Measurements from ENCODE around the gene ACSBG1.
A peak's percentile ranks its signal among the peaks of the same experiment; 100 is the strongest.

Gene ACSBG1

DNA sequence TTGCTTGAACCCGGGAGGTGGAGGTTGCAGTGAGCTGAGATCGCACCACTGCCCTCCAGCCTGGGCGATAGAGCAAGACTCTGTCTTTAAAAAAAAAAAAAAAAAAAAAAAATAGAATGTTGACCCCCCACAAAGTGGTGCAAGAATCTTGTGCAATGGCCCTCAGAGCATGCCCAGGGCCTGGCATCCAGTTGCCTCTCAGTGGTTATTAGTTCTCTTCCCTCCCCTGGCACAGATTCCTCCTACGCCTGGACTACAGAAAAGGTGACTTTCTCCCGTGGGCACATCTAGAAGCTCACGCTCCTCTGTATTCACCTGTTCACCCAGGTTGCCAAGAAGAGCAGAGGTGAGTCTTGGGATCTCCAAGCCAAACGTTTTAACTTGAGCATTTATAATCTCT, 36.7 kb downstream of the ACSBG1 start:
- no peak overlapping the region for H3K27ac Mint-ChIP-seq
- no peak for ATAC-seq (replicated peaks)

DNA sequence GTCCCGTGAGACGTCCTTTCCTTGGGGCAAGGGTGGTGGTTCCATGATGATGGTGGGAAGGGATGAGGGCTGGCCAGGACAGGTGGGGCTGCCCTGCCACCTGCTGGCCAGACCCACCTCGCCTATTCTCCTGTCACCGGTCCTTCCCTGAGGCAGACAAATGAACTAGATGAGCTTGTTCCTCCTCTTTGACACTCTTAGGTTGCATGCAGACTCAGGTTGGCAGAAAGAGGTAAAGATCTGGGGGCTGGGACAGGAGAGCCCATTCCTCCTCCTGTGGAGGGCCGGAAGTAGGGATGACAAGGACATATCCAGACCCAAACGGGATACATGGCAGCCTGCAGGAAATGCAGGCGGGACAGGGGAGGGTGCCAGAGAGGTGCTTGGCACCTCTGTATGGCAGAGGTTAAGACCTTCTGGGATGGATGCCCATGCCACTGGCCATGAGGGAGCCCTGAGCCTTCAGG, 38.6 kb downstream of the ACSBG1 start:
- peak; percentile 80 for ATAC-seq (replicated peaks)
- no peaks in the 10 kb centered on the region for H3K27me3 Mint-ChIP-seq
- peaks cover 3% of the 10 kb centered on the region for H3K36me3 Mint-ChIP-seq (ENCODE audit: insufficient read depth)
- no peak overlapping the region for H3K27ac Mint-ChIP-seq
- H3K4me3 Mint-ChIP-seq = no peak overlapping the region
- peaks cover 0 to 4% of the 10 kb centered on the region in 2 donors for H3K4me1 Mint-ChIP-seq (ENCODE audit: low read depth in 2 of 2)
- DNase-seq = peak; percentile 27 to 40 (median 35)
- H3K9me3 Mint-ChIP-seq = no peaks in the 10 kb centered on the region

More for the DNA sequence above, 36.7 kb downstream of the ACSBG1 start:
- DNase-seq = no peak
- Mint-ChIP-seq H3K4me3 (no peak overlapping the region), H3K9me3 (no peaks in the 10 kb centered on the region), H3K27me3 (no peaks in the 10 kb centered on the region), H3K4me1 (ENCODE audit: low read depth in 2 of 2) (peaks cover 0 to 4% of the 10 kb centered on the region in 2 donors), H3K36me3 (ENCODE audit: insufficient read depth) (peaks cover under 1% of the 10 kb centered on the region)

DNA sequence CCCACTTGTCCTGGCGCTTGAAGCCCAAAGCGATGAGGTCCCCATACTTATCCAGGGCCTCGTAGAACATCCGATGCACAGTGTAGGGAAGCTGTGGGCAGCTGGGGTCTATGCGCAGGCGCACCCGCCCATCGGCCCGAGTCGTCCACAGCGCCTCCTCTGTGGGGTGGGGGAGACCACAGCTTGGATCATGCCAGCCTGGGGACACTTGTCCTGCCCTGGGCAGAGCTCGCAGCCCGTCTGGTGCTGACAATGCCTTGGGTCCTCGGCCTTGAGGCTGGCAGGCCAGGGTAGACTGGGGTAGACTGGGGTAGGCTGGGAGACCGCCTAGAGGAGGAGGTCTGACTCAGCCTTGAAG, 39.8 kb downstream of the ACSBG1 start:
- H3K36me3 Mint-ChIP-seq (ENCODE audit: insufficient read depth) = peaks cover 3% of the 10 kb centered on the region
- no peaks in the 10 kb centered on the region for H3K9me3 Mint-ChIP-seq
- no peak overlapping the region for H3K4me3 Mint-ChIP-seq
- H3K27ac Mint-ChIP-seq = no peak overlapping the region
- peaks cover 0 to 4% of the 10 kb centered on the region in 2 donors for H3K4me1 Mint-ChIP-seq (ENCODE audit: low read depth in 2 of 2)
- no peaks in the 10 kb centered on the region for H3K27me3 Mint-ChIP-seq
- ATAC-seq (replicated peaks) (no peak), DNase-seq (no peak)

DNA sequence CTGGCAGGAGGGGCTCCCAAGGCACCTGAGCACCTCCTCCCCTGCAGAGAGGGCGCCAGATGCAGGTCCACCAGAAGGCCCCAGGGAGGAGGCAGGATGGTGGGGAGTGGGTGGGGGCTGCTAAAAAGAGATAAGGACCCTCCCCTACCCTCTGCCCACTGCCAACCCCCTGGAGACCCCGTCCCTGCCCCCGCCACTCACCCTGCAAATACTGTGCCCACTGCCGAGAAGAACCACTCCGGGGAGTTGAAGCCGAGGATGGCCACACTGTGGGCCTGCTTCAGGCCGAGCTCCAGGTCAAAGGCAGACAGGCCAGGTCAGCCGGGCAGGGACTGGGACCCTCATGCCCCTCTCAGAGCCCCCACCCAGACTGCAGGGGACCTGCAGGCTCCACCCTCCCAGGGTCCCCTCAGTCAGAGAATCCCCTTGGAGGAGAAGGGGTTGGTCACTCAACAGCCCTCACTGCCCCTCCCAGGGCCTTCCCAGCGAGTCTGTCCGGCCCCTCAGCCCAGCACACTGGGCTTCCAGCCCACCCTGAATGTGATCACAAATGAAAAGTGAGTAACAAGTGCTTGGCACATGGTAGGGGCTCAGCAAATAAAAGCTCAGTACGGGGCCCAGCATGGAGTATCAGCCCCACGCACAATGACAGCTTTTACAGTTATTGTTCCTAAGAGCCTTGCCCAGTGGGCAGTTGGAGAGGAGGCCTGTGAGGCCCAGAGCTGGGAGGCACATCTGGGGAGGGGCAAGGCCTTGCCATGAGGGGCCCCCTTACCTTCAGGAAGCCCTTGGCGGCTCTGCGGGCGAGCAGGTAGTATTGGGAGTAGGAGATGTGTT, 40.4 kb downstream of the ACSBG1 start:
- H3K4me1 Mint-ChIP-seq (ENCODE audit: low read depth in 2 of 2) = peaks cover 0 to 4% of the 10 kb centered on the region in 2 donors
- H3K9me3 Mint-ChIP-seq = no peaks in the 10 kb centered on the region
- peaks cover 3% of the 10 kb centered on the region for H3K36me3 Mint-ChIP-seq (ENCODE audit: insufficient read depth)
- DNase-seq (no peak), ATAC-seq (replicated peaks) (no peak)
- H3K27me3 Mint-ChIP-seq = no peaks in the 10 kb centered on the region
- no peak overlapping the region for H3K4me3 Mint-ChIP-seq
- H3K27ac Mint-ChIP-seq = no peak overlapping the region

DNA sequence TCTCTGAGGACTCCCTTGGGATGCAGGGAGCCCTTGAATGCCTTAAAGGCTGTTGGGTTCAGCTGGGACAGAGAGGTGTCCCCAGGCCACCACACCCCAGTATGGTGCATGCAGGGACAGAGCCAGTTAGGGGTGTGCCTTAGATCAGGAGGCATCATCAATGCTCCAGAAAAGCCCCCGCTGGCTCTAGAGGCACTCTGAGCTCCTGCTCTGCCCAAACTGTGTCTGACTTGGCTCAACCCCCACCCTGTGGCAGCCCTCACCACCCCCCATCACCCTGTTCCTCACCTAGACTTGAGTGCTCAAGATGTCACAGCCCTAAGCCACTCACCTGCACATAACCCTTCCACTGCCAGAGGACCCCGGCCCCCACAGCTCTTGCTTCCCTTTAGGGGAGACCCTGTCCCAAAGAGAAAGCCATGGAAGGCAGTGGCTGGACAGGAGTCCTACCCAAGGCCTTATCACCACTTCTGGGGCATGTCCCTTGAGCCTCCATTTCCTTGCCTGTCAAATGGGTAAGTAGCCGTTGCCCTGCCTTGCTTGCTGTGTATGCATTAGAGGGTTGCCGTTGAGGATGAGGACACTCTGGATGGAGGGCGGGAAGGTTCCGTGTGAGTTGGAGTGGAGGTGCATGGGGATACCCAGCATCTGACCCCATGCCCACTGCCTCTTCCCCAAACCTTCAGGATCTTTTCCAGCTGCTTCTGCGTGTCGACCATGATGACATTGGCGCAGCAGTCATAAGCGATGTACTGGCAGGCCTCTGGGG, 41.4 kb downstream of the ACSBG1 start:
- no peak for ATAC-seq (replicated peaks)
- Mint-ChIP-seq H3K36me3 (ENCODE audit: insufficient read depth) (peaks cover 3% of the 10 kb centered on the region), H3K4me1 (ENCODE audit: low read depth in 2 of 2) (peaks cover 0 to 4% of the 10 kb centered on the region in 2 donors), H3K27me3 (no peaks in the 10 kb centered on the region), H3K9me3 (no peaks in the 10 kb centered on the region), H3K27ac (peak overlapping the region in 1 of 2 donors; percentile 27), H3K4me3 (no peak overlapping the region)
- DNase-seq = no peak

DNA sequence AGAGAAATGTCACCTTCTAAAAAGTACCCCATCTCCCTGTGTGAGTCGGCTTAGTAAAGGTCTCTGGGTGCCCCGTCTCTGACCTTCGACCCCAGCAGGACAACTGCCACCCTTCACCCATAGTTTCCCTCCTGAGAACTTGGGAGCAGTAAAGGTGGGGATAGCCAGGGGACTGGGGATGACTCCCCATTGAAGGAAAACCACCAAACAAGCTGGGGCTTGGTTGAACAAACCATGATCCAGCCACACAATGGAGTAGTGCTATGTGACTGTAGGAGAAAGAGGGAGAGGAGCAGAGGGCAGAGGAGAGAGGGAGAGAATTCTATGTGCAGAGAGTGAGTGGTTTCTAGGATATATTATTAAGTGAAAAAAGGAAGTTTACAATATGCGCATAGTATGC, 51.5 kb downstream of the ACSBG1 start:
- Mint-ChIP-seq H3K27me3 (peaks cover 0 to 29% of the 10 kb centered on the region in 2 donors), H3K9me3 (no peaks in the 10 kb centered on the region), H3K4me1 (ENCODE audit: low read depth in 2 of 2) (no peaks in the 10 kb centered on the region), H3K4me3 (no peak overlapping the region), H3K36me3 (ENCODE audit: insufficient read depth) (peaks cover 3% of the 10 kb centered on the region), H3K27ac (peak overlapping the region in 1 of 2 donors; percentile 8)
- ATAC-seq (replicated peaks) (no peak), DNase-seq (no peak)

DNA sequence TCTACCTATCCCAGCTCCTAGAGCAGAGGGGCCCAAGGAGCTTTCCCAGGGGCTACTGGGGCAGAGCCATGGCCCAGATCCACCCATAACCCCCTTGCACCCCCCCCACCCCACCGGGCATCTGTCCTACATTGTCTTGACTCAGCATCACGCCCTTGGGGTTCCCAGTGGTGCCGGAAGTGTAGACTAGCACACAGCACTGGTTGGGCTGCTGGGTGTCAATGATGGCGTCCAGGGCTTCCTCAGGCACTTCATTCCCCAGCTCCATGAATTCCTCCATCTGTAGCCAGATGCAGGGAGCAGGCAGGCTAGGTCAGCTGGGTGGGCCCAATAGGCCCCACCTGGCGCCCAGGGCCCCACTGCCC, 52.0 kb downstream of the ACSBG1 start:
- DNase-seq (no peak), ATAC-seq (replicated peaks) (no peak)
- H3K4me1 Mint-ChIP-seq (ENCODE audit: low read depth in 2 of 2) = no peaks in the 10 kb centered on the region

DNA sequence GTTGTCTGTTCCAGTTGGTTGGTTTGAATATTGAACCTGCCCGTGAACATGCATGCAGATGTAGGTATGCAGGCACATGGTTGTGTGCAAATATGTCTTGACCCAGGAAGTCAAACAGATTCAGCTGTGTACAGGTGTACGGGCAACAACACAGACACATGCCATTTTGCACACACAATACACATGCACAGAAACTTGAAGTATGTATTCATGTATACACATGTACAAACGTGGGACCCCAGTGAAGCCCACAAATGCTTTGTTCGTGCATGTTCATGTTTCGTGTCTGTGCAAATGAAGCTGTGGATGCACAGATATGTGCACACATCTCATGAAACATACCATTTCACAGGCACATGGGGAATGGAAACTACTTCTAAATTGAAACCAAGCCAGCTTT, 54.5 kb downstream of the ACSBG1 start:
- Mint-ChIP-seq H3K27ac (no peak overlapping the region), H3K9me3 (no peaks in the 10 kb centered on the region), H3K4me3 (no peak overlapping the region), H3K27me3 (peaks cover 0 to 13% of the 10 kb centered on the region in 2 donors), H3K4me1 (ENCODE audit: low read depth in 2 of 2) (peaks cover 0 to 3% of the 10 kb centered on the region in 2 donors), H3K36me3 (ENCODE audit: insufficient read depth) (peaks cover 2% of the 10 kb centered on the region)
- ATAC-seq (replicated peaks) (no peak), DNase-seq (no peak)

More for the DNA sequence above, 52.0 kb downstream of the ACSBG1 start:
- H3K4me3 Mint-ChIP-seq = no peak overlapping the region
- no peak overlapping the region for H3K27ac Mint-ChIP-seq
- H3K27me3 Mint-ChIP-seq = peaks cover 0 to 29% of the 10 kb centered on the region in 2 donors
- H3K36me3 Mint-ChIP-seq (ENCODE audit: insufficient read depth) = peaks cover 3% of the 10 kb centered on the region
- no peaks in the 10 kb centered on the region for H3K9me3 Mint-ChIP-seq

DNA sequence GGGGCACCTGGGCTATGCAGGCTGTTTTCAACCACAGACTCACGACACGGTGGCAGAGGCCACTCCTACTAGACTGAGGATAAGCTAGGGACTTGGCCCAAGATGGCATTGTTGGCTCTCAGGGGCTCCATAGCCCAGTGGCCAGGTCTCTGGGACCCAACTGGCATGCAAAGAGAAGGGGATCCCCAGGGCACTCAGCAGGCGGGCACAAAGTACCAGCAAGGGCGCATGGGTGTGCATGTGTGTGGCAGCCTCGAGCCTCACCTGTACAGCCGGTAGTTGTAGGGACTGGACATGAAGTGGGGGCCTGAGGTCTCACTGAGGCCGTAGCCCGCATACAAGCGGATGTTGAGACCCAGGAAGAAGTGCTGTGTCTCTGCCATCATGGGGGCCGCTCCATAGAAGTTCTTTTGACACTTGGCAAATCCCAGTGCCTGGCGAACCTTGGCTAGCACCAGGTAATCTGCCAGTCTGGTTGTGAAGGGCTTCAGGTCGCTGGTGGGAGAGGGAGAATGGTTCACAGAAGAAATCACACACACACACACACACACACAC, 55.0 kb downstream of the ACSBG1 start:
- Mint-ChIP-seq H3K27me3 (peaks cover 0 to 7% of the 10 kb centered on the region in 2 donors), H3K27ac (no peak overlapping the region), H3K36me3 (ENCODE audit: insufficient read depth) (peaks cover 2% of the 10 kb centered on the region), H3K4me1 (ENCODE audit: low read depth in 2 of 2) (peaks cover 4 to 9% of the 10 kb centered on the region in 2 donors), H3K9me3 (no peaks in the 10 kb centered on the region), H3K4me3 (no peak overlapping the region)
- DNase-seq (no peak), ATAC-seq (replicated peaks) (no peak)

DNA sequence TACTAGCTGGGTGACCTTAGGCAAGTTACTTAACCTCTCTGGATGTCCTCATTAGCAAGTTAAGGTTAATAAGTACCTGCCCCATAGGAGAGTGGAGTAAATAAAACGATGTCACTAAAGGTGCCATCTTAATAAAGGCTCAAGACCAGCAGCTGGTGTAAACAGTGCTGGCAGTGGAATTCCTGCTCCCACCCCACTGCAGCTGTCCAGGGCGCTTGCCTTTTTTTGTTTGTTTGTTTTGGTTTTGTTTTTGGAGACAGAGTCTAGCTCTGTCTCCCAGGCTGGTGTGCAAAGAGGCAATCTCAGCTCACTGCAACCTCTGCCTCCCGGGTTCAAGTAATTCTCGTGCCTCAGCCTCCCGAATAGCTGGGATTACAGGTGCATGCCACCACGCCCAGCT, 56.3 kb downstream of the ACSBG1 start:
- ATAC-seq (replicated peaks) (no peak), DNase-seq (no peak)
- Mint-ChIP-seq H3K27ac (no peak overlapping the region), H3K4me1 (ENCODE audit: low read depth in 2 of 2) (peaks cover 13 to 15% of the 10 kb centered on the region in 2 donors), H3K4me3 (no peak overlapping the region), H3K36me3 (ENCODE audit: insufficient read depth) (peaks cover 5% of the 10 kb centered on the region), H3K27me3 (peaks cover 0 to 7% of the 10 kb centered on the region in 2 donors), H3K9me3 (no peaks in the 10 kb centered on the region)

DNA sequence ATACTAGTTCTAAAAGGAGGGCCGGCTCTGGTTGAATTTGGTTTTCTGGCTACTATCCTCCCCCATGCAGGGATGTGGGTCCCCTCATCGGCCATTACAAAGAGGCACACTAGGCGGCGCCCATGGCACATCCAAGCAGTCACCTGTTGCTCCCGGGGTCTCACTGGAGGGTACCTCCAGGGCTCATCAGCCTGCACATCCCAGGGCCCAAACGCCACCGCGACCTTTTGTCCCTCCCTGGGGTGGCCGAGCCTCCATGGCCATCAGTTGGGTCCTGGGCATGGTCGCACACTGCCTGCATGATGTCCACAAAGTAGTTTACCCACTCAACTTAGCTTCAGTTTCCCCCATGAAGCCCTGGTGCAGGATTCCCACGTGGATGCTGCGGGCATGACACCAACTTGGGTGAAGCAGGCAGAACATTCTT, 56.9 kb downstream of the ACSBG1 start:
- peaks cover 13 to 15% of the 10 kb centered on the region in 2 donors for H3K4me1 Mint-ChIP-seq (ENCODE audit: low read depth in 2 of 2)
- H3K36me3 Mint-ChIP-seq (ENCODE audit: insufficient read depth) = peaks cover 11% of the 10 kb centered on the region
- ATAC-seq (replicated peaks) = peak; percentile 31
- H3K27me3 Mint-ChIP-seq = peaks cover 0 to under 1% of the 10 kb centered on the region in 2 donors
- H3K27ac Mint-ChIP-seq = no peak overlapping the region
- no peaks in the 10 kb centered on the region for H3K9me3 Mint-ChIP-seq
- no peak overlapping the region for H3K4me3 Mint-ChIP-seq
- no peak for DNase-seq

DNA sequence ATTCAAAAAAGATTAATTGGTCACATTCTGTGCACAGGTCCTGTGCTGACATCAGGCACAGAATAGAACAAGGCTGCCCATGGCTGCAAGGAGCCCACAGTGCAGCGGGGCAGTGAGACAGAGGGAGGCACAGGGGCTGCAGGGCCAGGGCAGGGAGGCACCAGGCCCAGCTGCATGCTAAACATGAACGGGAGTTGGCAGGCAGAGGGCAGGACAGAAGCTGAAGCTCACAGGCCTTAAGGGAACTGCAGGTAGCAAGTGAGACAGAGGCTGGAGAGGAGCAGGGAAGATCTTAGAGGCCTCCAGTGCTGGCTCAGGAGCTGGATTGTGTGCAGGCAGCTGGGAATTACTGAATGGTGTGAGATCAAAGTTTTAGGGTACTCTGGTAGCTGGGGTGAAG, 59.0 kb downstream of the ACSBG1 start:
- no peaks in the 10 kb centered on the region for H3K27me3 Mint-ChIP-seq
- peaks cover 13 to 15% of the 10 kb centered on the region in 2 donors for H3K4me1 Mint-ChIP-seq (ENCODE audit: low read depth in 2 of 2)
- H3K4me3 Mint-ChIP-seq = no peak overlapping the region
- DNase-seq (no peak), ATAC-seq (replicated peaks) (no peak)
- H3K27ac Mint-ChIP-seq = peak overlapping the region in 1 of 2 donors; percentile 2
- peaks cover 21% of the 10 kb centered on the region for H3K36me3 Mint-ChIP-seq (ENCODE audit: insufficient read depth)
- H3K9me3 Mint-ChIP-seq = no peaks in the 10 kb centered on the region

DNA sequence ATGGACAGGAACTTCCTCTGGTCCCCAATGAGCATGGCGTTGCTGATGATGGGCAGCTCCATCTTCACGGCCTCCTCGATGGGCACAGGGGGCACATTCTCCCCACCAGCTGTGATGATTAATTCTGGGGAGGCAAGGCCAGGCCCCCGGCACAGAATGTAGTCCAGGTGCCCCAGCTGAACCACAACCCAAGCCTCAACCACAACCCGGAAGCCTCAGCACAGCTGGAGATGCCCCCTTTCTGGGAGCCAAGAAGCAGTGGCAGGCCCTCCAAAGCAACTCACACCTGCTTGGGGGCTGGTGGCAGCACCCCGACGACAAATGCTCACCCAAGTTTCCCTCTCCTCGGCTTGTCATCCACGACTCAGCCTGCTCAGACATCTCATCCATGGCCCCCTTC, 60.0 kb downstream of the ACSBG1 start:
- ATAC-seq (replicated peaks) = peak; percentile 74
- H3K9me3 Mint-ChIP-seq = no peaks in the 10 kb centered on the region
- no peak overlapping the region for H3K27ac Mint-ChIP-seq
- peaks cover 30% of the 10 kb centered on the region for H3K36me3 Mint-ChIP-seq (ENCODE audit: insufficient read depth)
- H3K4me3 Mint-ChIP-seq = peak overlapping the region; percentile 2 to 26
- peaks cover 13 to 15% of the 10 kb centered on the region in 2 donors for H3K4me1 Mint-ChIP-seq (ENCODE audit: low read depth in 2 of 2)
- H3K27me3 Mint-ChIP-seq = no peaks in the 10 kb centered on the region
- DNase-seq = no peak

Data from effector memory CD8-positive, alpha-beta T cell (primary cell).